PC-3 (cell line): ENCODE data around the gene EPHB1. TPM values are rescaled to one million over a fixed set of nuclear protein-coding genes. Genes with fewer than 3 reads are reported as not detected.

Source experiments
- ATAC-seq: fragments of 200-7000 bp; cut with Tn5 transposase; 2 replicates; pipeline ENCODE4 v1.9.1; 2020; ENCODE audit warnings: mild to moderate bottlenecking, moderate library complexity
- BruUV-seq: library from RNA; stranded (reverse); fragments of 400-500 nt; replicated peaks from 2 replicates; lab custom pipeline; 2021; lab: Mats Ljungman, UMichigan
- CTCF ChIA-PET: fragments of 300-600 bp; sonication (Branson Sonifier 250); formaldehyde crosslinking; loops from one replicate; lab custom pipeline; 2022; ENCODE audit warnings: antibody characterized with exemption; lab: Charles Lee
- POLR2A ChIA-PET: fragments of 300-600 bp; sonication (Branson Sonifier 250); formaldehyde crosslinking; loops from one replicate; lab custom pipeline; 2022; ENCODE audit warnings: antibody characterized with exemption; ENCODE audit not compliant: unreplicated experiment; lab: Charles Lee
- DNase-seq: peaks from one replicate; pipeline ENCODE4 v3.0.0-alpha.2; 2015
- H2AFZ ChIP-seq: fragments of 300-600 bp; sonication (generic); 2 replicates; pipeline ENCODE4 v1.6.0; 2016; ENCODE audit warnings: antibody characterized with exemption, low read length
- H3F3A ChIP-seq: fragments of 300-600 bp; sonication (generic); one replicate; pipeline ENCODE4 v1.6.0; 2017; ENCODE audit warnings: antibody characterized with exemption, low read length, control low read depth, mild to moderate bottlenecking; ENCODE audit not compliant: unreplicated experiment
- H3K27ac ChIP-seq: fragments of 300-600 bp; sonication (generic); 2 replicates; pipeline ENCODE4 v1.5.1; 2016; ENCODE audit warnings: mild to moderate bottlenecking, low read length
- H3K27me3 ChIP-seq: fragments of 300-600 bp; sonication (generic); 2 replicates; pipeline ENCODE4 v1.6.1; 2016; ENCODE audit warnings: low read length, mixed read lengths
- H3K36me3 ChIP-seq: fragments of 300-600 bp; sonication (generic); 2 replicates; pipeline ENCODE4 v1.6.1; 2016; ENCODE audit warnings: low read depth, mixed run types, low read length, mixed read lengths
- H3K4me1 ChIP-seq: fragments of 300-600 bp; sonication (generic); 2 replicates; pipeline ENCODE4 v1.5.1; 2016; ENCODE audit warnings: low read length; ENCODE audit not compliant: insufficient read depth
- H3K4me2 ChIP-seq: fragments of 300-600 bp; sonication (generic); 2 replicates; pipeline ENCODE4 v1.6.0; 2016; ENCODE audit warnings: low read length
- H3K4me3 ChIP-seq: fragments of 300-600 bp; sonication (generic); 2 replicates; pipeline ENCODE4 v1.5.1; 2016; ENCODE audit warnings: mild to moderate bottlenecking, low read length, mixed read lengths
- H3K79me2 ChIP-seq: fragments of 300-600 bp; sonication (generic); 2 replicates; pipeline ENCODE4 v1.6.1; 2017; ENCODE audit warnings: low read length, mixed read lengths
- H3K9ac ChIP-seq: fragments of 300-600 bp; sonication (generic); 2 replicates; pipeline ENCODE4 v1.6.0; 2016; ENCODE audit warnings: mild to moderate bottlenecking, low read length
- H3K9me2 ChIP-seq: fragments of 300-600 bp; sonication (generic); replicated peaks from 2 replicates; pipeline ENCODE4 v1.6.1; 2016; ENCODE audit warnings: mixed run types, low read length, mixed read lengths
- H3K9me3 ChIP-seq: fragments of 300-600 bp; sonication (generic); 2 replicates; pipeline ENCODE4 v1.6.1; 2016; ENCODE audit warnings: low read length, mixed read lengths
- H4K20me1 ChIP-seq: fragments of 300-600 bp; sonication (generic); 2 replicates; pipeline ENCODE4 v1.6.1; 2016; ENCODE audit warnings: low read length, mixed read lengths
- CTCF ChIP-seq: fragments of 300-600 bp; sonication (generic); conservative IDR thresholded peaks from 2 replicates; pipeline ENCODE4 v1.5.1; 2017; ENCODE audit warnings: antibody characterized with exemption, low read depth, mild to moderate bottlenecking, low read length
- EZH2 ChIP-seq: fragments of 300-600 bp; sonication (generic); IDR thresholded peaks from one replicate; pipeline ENCODE4 v1.6.1; 2017; ENCODE audit warnings: antibody characterized with exemption, mild to moderate bottlenecking, low read length; ENCODE audit not compliant: unreplicated experiment
- EZH2phosphoT487 ChIP-seq: fragments of 300-600 bp; sonication (generic); IDR thresholded peaks from 2 replicates; pipeline ENCODE4 v1.6.1; 2018; ENCODE audit warnings: mild to moderate bottlenecking, antibody characterized with exemption, low read length, borderline replicate concordance
- intact Hi-C: fragments of 100-400 bp; cut with micrococcal nuclease; formaldehyde crosslinking; loops from 2 replicates; pipeline ENCODE4 v1.9.0; 2023
- total RNA-seq: library from RNA; depleted of rRNA; stranded (reverse); fragments of >200 nt; gene quantifications from 2 replicates; pipeline ENCODE4 v1.2.3, GENCODE V29; 2014

The EPHB1 gene
- total RNA-seq, 1 experiment from 2014 or later: 0.69 TPM

- Histone ChIP-seq H3K27me3 (no peaks in the 10 kb centered on the region; the same call in 1 of the 2 replicates), H3K9me3 (no peaks in the 10 kb centered on the region), H2AFZ (no peak overlapping the region), H3K9me2 (no peaks in the 10 kb centered on the region), H3K79me2 (no peaks in the 10 kb centered on the region), H3K4me1 (no peaks in the 10 kb centered on the region), H4K20me1 (no peaks in the 10 kb centered on the region), H3K27ac (no peak overlapping the region), H3K9ac (no peak overlapping the region), H3K36me3 (no peaks in the 10 kb centered on the region), H3F3A (no peaks in the 10 kb centered on the region), H3K4me2 (no peak overlapping the region), H3K4me3 (no peak overlapping the region)
- intact Hi-C loops: no loop called here
- TF ChIP-seq EZH2phosphoT487: no peak
- no peak for TF ChIP-seq CTCF
- TF ChIP-seq EZH2: no peak
- no TSS peak for BruUV-seq
- no peak for DNase-seq
- ATAC-seq: no peak
- POLR2A ChIA-PET: no interaction called here
- CTCF ChIA-PET: no interaction called here
These were observed 68.9 kb downstream of the EPHB1 start for GRCh38 chr3:134863915-134864314.

- POLR2A ChIA-PET: no interaction called here
- no TSS peak for BruUV-seq
These were observed 69.6 kb downstream of the EPHB1 start for GRCh38 chr3:134864636-134865035.

More at GRCh38 chr3:134864636-134865035, 69.6 kb downstream of the EPHB1 start:
- no peak for DNase-seq
- Histone ChIP-seq H3K27ac (no peak overlapping the region), H3K4me2 (no peak overlapping the region), H2AFZ (no peak overlapping the region), H3K9me3 (no peaks in the 10 kb centered on the region), H3K79me2 (no peaks in the 10 kb centered on the region), H3K9me2 (no peaks in the 10 kb centered on the region), H3K27me3 (no peaks in the 10 kb centered on the region; the same call in 1 of the 2 replicates), H4K20me1 (no peaks in the 10 kb centered on the region), H3K4me1 (no peaks in the 10 kb centered on the region), H3K4me3 (no peak overlapping the region), H3F3A (no peaks in the 10 kb centered on the region), H3K9ac (no peak overlapping the region), H3K36me3 (no peaks in the 10 kb centered on the region)
- CTCF ChIA-PET: no interaction called here
- TF ChIP-seq CTCF (no peak), EZH2phosphoT487 (no peak), EZH2 (no peak)
- intact Hi-C loops: no loop called here
- ATAC-seq: no peak
